GM19035 (cell line): ENCODE data around the gene LEF1.
A peak's percentile ranks its signal among the peaks of the same experiment; 100 is the strongest.

Source experiments
- ATAC-seq: cut with Tn5 transposase; IDR thresholded peaks from one replicate; pipeline ENCODE4 v1.9.1; 2021; ENCODE audit not compliant: unreplicated experiment

LEF1 gene

DNA sequence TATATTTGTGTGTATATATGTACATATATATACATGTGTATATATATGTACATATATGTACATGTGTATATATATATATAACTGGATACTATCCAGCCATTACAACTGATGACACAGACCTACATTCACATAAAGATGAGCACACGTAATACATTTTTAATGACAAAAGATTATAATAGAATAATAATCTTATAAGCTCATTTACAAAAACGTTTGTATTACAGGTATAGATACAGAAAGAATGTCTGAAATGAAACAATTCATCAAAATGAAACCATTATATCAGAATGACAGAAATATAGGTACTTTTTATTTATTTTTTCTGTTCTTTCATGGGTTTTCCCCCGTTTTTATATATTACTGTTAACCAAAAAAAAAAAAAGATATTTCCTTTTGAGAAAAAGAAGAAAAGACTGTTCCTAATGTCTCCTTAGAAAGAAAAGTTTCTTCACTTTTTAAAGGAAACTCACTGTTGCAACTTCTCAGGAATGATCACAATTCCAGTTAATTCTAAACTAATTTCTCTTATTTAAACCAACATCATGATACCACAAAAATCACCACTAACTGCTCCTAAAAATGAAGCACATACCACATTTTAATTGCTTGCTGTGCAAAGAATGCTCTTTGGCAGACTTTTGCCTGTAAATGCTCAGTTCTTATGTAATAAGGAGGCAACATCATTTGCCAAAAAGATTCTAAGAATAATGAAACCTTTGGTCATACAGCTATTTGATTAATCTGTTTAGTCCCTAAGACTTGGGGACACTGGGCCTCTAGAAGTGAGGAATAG, 18.9 kb downstream of the LEF1 start:
- ATAC-seq = no peak

DNA sequence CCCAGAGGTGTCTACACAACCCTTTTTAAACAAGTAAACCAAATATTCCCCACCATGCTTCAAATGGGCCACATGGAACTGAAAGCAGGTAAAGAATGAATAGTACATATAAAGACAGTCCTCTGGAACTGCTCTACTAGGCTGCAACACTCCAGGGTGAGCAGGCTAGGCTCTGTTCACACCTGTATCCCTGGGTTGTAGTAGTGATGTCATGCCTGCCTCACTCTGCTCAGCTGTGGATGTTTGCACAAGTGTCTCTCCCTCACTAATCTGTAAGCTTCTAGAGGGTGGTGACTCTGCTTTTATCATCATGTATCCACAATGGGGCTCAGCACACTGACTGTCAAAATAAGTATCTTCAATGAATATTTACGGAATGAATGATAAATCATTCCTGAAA, 20.4 kb downstream of the LEF1 start:
- no peak for ATAC-seq

DNA sequence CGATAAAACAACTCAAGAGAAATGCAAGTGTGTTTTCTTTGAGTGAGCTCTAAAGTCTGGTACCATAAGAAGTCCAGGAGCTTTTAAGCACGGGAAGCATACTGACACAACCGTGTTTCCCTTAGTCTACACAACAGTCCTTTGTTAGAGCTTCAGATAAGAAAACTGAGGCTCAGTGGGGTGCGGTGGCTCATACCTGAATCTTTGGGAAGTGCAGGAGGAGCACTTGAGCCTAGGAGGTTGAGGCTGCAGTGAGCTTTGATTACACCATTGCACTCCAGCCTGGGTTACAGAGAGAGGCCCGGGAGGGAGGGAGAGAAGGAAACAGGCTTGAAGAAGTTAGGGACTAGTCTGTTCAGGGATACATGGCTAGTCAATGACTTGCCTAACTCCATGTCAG, 21.9 kb downstream of the LEF1 start:
- ATAC-seq = no peak

DNA sequence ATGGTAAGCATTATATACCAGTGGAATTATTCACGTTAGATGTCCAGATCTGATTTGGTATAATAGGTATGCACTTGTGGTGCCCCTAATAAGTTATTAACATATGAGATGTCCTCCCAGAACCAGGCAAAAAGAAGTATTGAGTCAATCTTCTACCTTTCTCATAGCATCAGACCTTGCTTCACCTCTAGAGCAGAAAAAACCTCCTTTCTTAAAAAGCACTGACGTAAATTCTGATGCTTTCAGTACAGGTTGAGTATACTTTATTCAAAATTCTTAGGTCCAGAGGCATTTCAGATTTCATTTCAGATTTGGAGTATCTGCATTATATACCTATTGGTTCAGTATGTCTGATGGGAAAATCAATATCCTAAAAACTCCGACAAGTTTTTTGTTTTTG, 22.4 kb downstream of the LEF1 start:
- no peak for ATAC-seq

DNA sequence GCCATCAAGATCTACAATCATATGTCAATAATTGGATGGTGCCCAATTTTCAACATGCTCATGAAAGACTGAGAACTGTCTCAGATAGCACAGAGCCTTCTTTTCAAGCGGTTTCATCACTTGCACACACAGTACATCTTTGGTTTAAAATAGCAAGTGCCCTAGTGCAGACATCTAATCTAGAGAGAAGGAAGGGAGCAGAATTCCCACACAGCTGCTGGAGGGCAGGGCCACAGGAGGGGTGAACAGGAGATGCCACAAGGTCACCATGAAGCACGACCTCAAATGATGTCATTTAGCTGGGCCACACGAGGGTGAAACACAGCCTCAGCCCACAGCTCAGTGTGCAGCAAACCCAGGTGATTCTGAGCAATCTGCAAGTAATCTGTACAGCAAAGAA, 24.3 kb downstream of the LEF1 start:
- no peak for ATAC-seq

DNA sequence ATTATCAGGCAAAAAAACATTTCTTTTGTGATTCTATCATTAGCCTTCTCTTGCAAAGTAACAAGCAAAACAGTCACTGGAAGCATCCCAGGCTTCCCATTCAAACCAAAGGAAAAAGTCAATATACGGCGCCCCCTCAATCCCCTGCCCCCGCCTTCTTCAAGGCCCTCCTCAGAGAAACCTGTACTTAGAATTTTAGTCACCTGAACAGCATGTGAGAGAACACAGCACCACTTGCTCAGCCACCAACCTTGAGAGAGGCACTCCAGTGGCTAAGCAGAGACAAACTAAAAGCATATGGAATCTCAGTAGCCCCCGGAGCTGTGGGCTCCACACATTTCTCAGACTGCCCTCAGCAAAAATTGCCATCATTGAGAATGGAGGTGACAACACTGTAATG, 25.2 kb downstream of the LEF1 start:
- no peak for ATAC-seq

DNA sequence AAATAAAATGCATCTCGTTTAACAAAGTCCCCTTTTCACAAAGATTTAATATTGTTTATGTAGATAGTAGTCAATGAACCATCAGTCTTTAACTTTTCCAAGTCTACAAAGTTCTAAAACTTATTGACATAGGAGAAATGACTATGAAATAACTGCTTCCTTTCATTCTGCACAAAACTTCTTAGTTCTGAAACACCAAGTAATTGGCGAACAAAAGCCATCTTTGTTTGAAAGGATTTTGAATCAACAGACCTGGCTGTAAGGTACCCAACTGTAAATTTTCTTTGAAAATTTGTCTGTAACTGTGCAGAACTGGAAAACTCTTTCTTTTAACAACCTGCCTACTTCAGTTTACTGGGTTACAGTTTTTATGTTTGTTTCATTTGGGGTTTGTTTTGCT, 25.9 kb downstream of the LEF1 start:
- no peak for ATAC-seq

DNA sequence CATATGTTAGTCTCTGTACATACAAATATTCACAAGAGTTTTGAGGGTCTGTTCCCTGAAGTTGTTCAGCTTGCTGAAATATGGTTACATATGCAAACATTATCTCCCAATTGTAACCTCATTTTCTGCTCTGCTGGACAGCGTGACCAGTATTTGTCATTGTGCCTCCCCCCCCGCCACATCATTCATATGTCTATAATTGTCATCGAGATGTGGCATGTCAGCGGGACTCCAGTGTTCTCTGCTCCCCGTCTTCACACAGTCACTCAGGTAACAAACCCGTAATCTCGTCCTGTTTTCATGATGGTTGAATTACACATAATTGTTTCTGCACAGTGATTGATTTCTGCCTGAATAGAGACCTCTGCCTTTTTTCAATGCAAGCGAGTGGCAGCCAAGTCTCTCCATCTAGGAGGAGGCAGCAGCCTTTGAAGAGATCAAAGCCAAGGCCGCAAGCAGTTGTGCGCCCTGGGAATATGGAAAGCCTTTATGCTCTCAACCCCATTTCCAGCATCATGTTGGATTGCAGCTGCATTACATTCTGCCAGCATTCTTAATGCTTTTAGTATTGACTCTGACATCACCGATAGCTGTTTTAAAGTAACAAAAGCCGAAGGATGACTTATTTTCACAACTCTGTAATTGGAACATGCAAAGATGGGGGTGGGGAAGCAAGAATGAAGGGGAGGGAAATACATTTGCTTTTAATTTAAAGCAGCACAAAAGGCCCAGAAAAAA, 27.4 kb downstream of the LEF1 start:
- ATAC-seq = peak; percentile 41

DNA sequence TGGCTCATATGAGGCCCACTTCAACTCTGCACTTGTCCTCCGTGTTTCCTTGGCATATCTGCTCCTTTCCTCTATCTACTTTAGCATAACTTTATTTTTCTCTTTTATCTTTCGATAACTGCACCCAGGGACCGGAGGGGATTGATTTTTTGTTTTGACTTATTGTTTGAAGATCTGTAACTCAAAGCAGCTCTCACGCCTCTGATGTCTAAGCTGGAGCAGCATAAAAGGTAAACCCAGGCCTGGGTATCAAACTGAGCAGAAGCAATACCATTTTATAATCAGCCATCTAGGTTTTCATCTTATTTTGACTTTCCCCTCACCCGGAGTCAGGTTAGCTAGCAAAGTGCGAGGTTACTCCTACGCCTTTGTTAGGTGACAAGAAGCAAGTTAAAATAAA, 28.4 kb downstream of the LEF1 start:
- ATAC-seq = no peak

DNA sequence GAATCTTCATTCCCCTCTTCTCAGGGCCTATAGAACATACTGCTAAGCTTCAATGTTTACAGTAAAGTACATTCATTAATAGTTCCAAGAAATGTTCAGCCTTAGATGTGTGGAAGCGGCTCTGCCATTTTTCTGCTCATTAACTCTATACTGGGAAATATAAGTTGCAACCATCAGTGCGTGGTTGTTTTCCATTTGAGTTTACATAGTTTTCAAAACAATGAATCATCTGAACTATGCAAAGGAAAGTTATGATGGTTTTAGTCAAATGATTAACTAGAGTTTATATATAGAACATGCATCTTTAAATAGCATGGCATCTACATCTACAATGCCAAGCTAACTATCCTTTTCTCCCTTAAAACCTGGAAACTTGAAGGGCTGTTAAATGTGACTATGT, 29.6 kb downstream of the LEF1 start:
- no peak for ATAC-seq

DNA sequence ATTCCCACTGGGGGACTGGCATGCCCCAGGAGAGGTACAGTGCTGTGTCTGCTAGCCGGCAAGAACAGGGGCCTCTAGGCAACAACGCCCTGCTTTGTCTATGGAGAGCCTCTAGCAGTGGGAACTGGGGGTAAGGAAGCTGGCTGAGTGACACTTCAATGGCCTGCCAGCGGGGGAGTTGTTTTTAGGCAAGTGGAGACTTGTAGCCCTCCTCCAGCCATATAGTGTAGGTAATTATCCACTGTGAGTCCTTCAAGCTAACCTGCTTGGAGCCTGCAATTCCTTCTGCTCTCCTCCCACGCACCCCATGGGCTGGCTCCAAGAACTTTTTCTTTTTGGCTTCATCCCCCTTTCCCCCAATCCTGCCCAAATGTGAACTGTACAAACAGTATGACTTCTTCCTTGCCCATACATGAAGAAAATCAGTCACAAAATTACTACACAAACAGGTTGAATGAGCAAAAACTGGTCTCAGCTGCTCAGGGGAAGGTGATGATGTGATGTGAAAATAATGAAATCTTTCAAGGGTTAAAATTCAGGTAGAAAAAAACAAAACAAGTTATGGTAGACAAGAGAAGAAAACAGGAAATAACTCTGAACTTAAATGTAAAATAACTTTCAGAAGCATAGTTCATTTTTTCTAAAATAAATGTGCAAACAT, 33.1 kb downstream of the LEF1 start:
- no peak for ATAC-seq

DNA sequence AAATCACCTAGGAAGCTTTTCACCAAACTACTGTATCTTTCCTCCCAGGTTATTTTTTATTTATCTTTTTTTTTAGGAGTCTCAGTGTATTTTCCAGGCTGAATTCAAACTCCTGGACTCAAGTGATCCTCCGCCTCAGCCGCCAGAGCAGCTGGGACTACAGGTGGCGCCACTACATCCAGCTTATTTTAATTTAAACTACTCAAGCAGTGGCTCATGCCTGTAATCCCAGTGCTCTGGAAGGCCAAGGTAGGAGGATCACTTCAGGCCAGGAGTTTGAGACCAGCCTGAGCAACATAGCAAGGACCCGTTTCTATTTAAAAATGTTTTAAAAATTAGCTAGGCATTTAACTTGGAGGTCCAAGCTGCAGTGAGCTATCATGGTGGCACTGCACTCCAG, 37.8 kb downstream of the LEF1 start:
- ATAC-seq = no peak

DNA sequence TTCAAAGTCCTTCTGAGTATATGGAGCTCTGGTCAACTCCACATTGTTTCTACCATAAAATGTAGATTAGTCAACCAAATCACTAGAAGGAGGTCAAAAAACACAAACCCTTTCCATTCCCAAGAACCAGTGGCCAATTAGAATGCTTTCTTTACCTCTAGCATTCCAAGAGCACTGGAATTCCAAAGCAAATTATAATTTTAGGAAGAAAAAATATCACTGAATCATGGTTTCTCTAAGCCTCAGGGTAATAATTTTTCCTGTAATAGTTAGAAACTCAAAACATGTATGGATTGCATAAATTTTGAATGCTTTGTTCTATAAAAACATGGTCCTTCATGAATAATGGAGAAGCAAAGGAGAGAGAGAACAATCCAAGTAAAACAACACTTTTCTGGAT, 39.5 kb downstream of the LEF1 start:
- ATAC-seq = no peak

DNA sequence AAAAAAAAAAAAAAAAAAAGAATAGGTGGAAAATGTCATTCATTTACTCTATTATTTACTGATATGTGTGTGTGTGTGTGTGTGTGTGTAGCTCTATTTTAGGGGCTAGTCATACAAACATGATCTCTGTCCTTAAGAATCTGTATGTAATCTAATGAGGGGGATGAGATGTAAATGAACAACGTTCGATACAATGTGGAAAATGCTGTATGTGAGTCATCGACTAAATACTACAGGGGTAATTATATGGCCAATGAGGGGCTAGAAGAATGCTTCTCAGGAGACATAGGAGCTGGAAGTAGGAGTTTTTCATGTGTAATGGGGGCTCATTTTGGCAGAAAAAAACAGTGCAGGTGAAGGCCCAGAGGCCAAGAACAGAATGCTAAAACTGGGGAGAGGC, 41.9 kb downstream of the LEF1 start:
- no peak for ATAC-seq

DNA sequence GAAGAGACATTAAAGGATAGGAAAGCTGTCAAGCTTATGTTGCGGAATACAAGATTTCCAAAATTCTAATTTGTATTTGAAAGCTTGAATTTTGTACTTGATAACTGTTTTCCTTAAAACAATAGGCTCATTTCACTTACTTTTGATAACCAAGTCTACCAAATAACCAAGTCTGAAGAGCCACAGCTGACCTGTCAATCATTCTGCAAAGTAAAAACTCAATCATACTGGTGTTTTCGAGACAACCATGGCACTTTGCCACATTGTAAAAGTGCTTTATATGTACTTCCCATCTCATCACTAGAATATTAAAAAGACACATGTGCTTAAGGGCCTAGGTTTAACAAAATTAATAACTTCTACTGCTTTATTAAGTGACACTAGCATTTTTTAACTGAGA, 47.9 kb downstream of the LEF1 start:
- no peak for ATAC-seq

DNA sequence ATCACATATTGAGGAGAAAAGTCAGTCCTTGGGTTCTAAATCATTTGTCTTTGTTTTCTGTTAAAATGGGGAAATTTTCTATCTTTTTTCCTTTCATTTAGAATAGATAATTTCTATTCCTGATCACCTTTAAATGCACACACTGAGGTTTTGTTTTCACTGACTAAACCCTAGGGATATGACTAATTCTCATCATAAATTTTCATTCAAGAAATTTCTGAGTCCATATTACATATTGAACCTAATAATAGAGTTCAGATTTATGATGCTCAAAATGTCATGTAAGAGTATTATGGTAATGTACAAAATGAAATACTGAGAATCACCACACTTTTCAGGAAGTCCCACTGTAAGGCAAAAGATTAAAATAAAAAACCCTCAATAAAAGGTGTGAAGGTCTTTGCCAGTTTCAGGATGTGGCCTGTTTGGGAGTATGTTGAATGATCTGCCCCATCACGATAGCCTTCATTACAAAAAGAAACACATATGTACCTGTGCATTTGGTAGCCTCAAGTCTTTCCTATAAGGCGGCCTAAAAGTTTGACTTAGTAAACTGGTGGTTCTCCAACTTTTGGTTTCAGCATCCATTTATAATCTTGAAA, 49.4 kb downstream of the LEF1 start:
- peak; percentile 25 for ATAC-seq

DNA sequence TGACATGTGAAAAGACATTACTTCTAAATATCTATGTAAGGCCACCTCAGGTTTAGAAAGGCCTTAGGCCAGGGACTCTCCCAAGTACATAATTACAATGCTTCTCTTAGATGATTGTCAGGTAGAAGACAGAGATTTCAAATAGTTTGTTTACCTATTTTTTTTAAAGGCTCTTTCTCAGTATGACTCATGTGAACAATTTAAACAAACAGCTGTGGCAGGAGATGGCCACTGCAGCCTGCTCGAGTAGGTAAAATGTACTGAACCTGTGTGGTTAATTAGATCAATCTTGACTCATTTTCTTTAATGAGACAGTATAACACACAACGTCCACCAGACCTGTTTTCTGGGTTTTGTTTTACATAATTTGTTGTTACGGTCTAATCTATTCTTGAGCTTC, 50.2 kb downstream of the LEF1 start:
- peak; percentile 92 for ATAC-seq

DNA sequence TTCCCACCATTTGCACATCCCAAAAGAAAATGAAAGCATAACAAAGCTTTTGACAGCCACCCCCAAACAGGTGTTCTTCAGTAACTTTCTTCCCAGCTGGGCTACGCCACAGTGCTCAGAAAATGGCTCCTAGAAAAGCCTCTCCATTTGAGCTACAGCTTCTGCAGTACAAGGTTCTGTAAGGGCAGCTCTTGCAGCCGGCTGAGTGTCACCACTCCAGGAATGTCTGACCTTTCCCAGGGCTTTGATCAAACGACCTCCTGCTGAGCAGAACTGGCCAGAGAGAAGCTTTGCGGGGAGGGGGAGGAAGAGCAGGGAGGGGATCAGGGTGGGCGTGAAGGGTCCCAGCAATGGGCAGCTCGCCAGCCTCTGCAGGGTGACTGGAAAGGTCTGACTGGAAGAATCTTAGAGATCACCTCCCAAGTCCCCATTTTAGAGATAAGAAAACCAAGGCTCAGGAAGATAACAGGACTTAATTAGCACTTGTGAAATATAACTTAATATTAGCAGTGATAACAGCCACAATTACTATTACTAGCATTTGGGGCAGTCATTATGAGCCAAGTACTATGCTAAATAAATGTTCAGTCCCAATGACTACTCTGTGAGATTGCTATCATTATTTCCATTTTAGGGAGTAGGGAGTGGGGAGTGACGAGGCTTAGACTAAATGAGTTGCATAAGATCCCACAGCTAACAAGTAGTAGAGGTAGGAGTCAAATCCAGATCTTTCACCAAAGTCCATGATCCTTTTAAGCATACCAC, 51.1 kb downstream of the LEF1 start:
- ATAC-seq = no peak

DNA sequence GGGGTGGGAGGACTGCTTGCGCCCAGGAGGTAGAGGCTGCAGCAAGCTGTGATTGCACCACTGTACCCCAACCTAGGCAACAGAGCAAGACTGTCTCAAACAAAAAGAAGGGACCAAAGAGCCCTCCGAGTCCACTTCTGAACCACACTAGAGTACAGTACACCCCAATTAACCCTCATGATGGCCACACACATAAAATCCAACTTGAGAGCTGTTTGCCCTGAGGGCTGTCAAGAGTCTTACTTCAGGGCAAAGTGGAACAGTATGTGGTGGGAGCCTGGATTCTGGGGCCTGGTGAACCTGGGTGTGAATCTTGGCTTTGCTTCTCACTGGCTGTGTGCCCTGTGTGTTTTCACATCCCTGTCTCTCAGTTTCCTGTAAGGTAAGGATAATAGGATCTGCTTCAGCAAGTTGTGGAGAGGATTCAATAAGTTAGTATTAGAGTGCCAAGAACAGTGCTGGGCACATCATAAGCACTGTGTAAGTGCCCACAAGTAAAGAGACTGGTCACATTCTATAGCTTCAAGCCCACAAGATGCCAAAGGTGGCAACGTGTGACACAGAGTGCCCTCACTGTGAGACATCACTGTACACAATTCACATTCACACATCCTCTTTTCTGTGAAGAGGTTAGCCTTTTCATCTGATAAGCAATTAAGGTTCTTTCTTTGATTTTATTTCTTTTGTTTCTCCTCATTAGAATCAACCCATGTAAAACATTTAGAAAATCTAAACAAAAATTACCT, 52.1 kb downstream of the LEF1 start:
- no peak for ATAC-seq

DNA sequence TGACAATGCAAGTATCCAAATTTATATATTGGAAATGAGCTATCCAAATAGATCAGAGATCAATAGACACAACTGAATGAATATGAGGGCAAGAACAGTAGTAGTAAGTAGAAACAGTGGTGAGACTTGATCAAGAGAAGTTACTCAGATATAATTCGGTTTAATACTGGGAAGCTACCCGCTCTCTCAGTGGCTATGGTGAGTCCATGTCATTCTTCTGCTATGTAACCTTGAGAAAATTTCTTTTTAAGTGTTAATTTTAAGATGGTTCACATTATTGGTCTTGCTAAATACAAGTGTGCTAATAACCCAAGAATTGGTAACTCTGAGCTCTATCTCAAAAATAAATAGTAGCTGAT, 53.6 kb downstream of the LEF1 start:
- no peak for ATAC-seq
